Loucy (cell line): ENCODE results near the gene TBCEL.

Experiments
- EZH2phosphoT487 ChIP-seq: fragments of 200-600 bp; IDR thresholded peaks from 2 replicates; pipeline ENCODE4 v1.6.1; 2018; ENCODE audit warnings: antibody characterized with exemption, mild to moderate bottlenecking, moderate library complexity, borderline replicate concordance
- TF ChIP-seq, protein P1 (sequence below): fragments of 200-600 bp; sonication (generic); conservative IDR thresholded peaks from 2 replicates; pipeline ENCODE4 v1.5.1; 2014; ENCODE audit warnings: mild to moderate bottlenecking, antibody characterized with exemption, low read length

DNA sequence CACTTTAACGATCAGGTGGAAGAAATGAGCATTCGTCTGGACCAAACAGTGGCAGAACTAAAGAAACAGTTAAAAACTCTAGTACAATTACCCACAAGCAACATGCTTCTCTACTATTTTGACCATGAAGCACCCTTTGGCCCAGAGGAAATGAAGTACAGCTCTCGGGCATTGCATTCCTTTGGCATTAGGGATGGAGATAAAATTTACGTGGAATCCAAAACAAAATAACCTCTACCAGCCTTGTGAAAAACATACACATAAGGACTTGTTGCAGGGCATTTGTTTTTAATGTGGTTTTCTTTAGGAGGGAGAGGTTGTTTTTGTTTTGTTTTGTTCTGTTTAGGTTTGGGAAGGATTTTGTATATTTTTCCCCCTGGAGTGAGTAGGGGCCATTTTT is 63.0 kb downstream of the TBCEL start:
- TF ChIP-seq, protein P1, sequence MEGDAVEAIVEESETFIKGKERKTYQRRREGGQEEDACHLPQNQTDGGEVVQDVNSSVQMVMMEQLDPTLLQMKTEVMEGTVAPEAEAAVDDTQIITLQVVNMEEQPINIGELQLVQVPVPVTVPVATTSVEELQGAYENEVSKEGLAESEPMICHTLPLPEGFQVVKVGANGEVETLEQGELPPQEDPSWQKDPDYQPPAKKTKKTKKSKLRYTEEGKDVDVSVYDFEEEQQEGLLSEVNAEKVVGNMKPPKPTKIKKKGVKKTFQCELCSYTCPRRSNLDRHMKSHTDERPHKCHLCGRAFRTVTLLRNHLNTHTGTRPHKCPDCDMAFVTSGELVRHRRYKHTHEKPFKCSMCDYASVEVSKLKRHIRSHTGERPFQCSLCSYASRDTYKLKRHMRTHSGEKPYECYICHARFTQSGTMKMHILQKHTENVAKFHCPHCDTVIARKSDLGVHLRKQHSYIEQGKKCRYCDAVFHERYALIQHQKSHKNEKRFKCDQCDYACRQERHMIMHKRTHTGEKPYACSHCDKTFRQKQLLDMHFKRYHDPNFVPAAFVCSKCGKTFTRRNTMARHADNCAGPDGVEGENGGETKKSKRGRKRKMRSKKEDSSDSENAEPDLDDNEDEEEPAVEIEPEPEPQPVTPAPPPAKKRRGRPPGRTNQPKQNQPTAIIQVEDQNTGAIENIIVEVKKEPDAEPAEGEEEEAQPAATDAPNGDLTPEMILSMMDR = no peak
- TF ChIP-seq EZH2phosphoT487 = no peak
